ENCODE data around the gene KCNJ6.
"Not testable (repeated sequence)": the region's sequence is repeated elsewhere in the genome, so short reads cannot be mapped to it uniquely, and the experiment has no call there.

The KCNJ6 gene

GRCh38 chr21:37592496-37592895, 323.8 kb downstream of the KCNJ6 start:
- ATAC-seq, result no peak
- TF ChIP-seq ZFP30 (CRISPR knock-in tag; IDR thresholded peaks at IDR 0.05) (no peak), CSDC2 (CRISPR knock-in tag; IDR thresholded peaks at IDR 0.05) (no peak), CREB5 (CRISPR knock-in tag; IDR thresholded peaks at IDR 0.05; ENCODE audit: low read depth) (no peak), TOX (CRISPR knock-in tag; IDR thresholded peaks at IDR 0.05; ENCODE audit: borderline replicate concordance) (no peak), CSRNP3 (CRISPR knock-in tag; IDR thresholded peaks at IDR 0.05) (no peak), PATZ1 (CRISPR knock-in tag; IDR thresholded peaks at IDR 0.05; ENCODE audit: borderline replicate concordance) (no peak), ARNTL (CRISPR knock-in tag; IDR thresholded peaks at IDR 0.05; ENCODE audit: borderline replicate concordance, low read depth) (no peak), ZNF8 (CRISPR knock-in tag; IDR thresholded peaks at IDR 0.05) (no peak), RARB (CRISPR knock-in tag; IDR thresholded peaks at IDR 0.05) (no peak), BACH2 (CRISPR knock-in tag; IDR thresholded peaks at IDR 0.05; ENCODE audit: borderline replicate concordance) (no peak), ZNF565 (CRISPR knock-in tag; conservative IDR thresholded peaks at IDR 0.05; ENCODE audit: low read depth) (no peak), OSR1 (CRISPR knock-in tag; IDR thresholded peaks at IDR 0.05) (no peak), GLIS3 (CRISPR knock-in tag; IDR thresholded peaks at IDR 0.05) (no peak), ZNF70 (CRISPR knock-in tag; IDR thresholded peaks at IDR 0.05) (no peak)

GRCh38 chr21:37591994-37592393, 324.3 kb downstream of the KCNJ6 start:
- ATAC-seq, result not testable (repeated sequence)

GRCh38 chr21:37590836-37591235, 325.4 kb downstream of the KCNJ6 start:
- ATAC-seq, result not testable (repeated sequence)

- not testable (repeated sequence) for ATAC-seq
Measured at GRCh38 chr21:37588644-37589043, 327.6 kb downstream of the KCNJ6 start.

GRCh38 chr21:37587635-37588177, 328.6 kb downstream of the KCNJ6 start:
- ATAC-seq, result no peak
- TF ChIP-seq SNAI2 (CRISPR knock-in tag; IDR thresholded peaks at IDR 0.05) (no peak), ZFP3 (CRISPR knock-in tag; IDR thresholded peaks at IDR 0.05) (no peak)

GRCh38 chr21:37587203-37587602, 329.1 kb downstream of the KCNJ6 start:
- no peak for TF ChIP-seq SNAI2 (CRISPR knock-in tag; IDR thresholded peaks at IDR 0.05)
- ATAC-seq, result no peak

GRCh38 chr21:37582590-37582989, 333.7 kb downstream of the KCNJ6 start:
- ATAC-seq, result peak; percentile 97
- no peak for TF ChIP-seq TOX (CRISPR knock-in tag; IDR thresholded peaks at IDR 0.05; ENCODE audit: borderline replicate concordance)
- TF ChIP-seq BACH2 (CRISPR knock-in tag; IDR thresholded peaks at IDR 0.05; ENCODE audit: borderline replicate concordance), result no peak
- no peak for TF ChIP-seq ZC3H10 (CRISPR knock-in tag; IDR thresholded peaks at IDR 0.05)
- no peak for TF ChIP-seq SNAI2 (CRISPR knock-in tag; IDR thresholded peaks at IDR 0.05)

GRCh38 chr21:37580666-37581065, 335.6 kb downstream of the KCNJ6 start:
- ATAC-seq, result no peak

More at GRCh38 chr21:37580666-37581065, 335.6 kb downstream of the KCNJ6 start:
- TF ChIP-seq SNAI2 (CRISPR knock-in tag; IDR thresholded peaks at IDR 0.05) (no peak), CSDC2 (CRISPR knock-in tag; IDR thresholded peaks at IDR 0.05) (no peak), BACH2 (CRISPR knock-in tag; IDR thresholded peaks at IDR 0.05; ENCODE audit: borderline replicate concordance) (no peak), RARB (CRISPR knock-in tag; IDR thresholded peaks at IDR 0.05) (no peak), ZFP3 (CRISPR knock-in tag; IDR thresholded peaks at IDR 0.05) (no peak), ARNTL (CRISPR knock-in tag; IDR thresholded peaks at IDR 0.05; ENCODE audit: borderline replicate concordance, low read depth) (no peak), ZFP30 (CRISPR knock-in tag; IDR thresholded peaks at IDR 0.05) (no peak), CSRNP3 (CRISPR knock-in tag; IDR thresholded peaks at IDR 0.05) (no peak), ESRRG (CRISPR knock-in tag; IDR thresholded peaks at IDR 0.05) (no peak), GLIS3 (CRISPR knock-in tag; IDR thresholded peaks at IDR 0.05) (no peak), OSR1 (CRISPR knock-in tag; IDR thresholded peaks at IDR 0.05) (no peak), TCF4 (CRISPR knock-in tag; IDR thresholded peaks at IDR 0.05; ENCODE audit: borderline replicate concordance) (no peak)

Data from SK-N-SH treated with all-trans-retinoic acid at 6 μM for 48 hours (cell line).